ENCODE results near the gene SFXN5.

The SFXN5 gene

DNA sequence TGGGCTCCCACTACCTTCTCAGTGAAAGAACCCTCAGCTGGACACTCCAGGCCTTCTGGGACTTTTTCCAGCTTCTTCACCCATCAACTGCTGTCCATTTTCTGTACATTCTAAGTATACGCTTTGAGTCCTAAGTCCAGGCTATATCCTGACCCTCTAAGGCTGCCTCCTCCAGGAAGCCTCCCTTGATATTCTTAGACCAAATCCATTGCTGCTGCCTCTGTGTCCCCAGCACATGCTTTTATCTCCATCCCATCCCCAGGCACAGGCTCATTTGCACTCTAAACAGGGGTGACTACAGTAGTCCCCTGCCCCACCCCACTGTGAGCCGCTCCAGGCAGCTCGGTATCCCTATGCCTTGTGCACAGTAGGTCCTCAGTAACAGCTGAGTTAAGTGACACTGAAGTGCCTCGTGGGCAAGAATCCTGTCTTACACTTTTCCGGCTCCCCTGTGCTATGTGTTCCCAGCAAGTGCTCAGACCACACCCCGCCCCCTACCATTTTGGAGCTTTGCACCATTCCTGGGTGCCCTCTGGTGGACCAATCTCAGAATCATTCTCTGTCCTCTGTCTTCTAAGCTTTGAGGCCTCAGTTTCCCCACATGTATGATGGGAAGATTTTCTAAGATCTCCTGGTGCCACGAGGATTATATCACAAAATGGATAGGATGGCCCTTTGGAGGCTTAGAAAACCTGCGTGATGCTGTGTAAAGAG lies 119.2 kb downstream of the SFXN5 start:
- no peak for DNase-seq

DNA sequence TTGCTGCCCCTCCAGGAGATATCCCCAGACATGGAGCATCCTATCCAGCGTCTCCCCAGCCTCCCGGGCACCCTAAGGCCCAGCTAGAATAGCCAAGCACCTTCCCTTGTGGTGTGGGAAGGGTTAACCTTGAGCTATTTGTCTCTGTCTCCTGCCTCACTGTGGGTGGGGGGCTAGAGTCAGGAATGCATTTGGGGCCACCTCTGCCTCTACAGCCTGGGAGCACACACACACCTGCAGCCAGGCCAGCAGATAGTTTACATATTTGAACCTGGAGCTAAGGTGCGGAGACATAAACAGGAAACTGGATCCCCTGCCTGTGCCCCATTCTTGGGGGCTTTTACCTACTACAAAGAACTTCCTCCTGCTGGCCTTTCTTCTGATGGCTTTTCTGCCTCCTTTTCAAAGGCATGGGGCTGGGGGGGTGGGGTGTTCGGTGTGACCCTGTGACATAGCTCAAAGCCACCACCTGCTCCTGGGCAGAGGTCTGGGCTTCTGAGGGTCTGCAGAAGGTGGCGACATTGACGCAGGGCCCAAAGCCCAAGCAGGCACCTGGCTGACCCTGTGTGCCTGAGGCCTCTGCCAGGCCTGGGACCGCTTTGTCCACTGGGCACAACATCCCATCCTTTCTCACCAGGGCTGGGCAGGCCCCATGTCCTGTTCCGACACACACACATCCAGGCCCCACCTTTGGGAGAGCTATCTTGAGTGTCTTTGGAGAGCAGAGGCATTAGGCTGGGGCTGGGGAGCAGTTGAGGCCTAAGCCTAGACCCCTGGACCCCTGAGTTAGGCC lies 120.0 kb downstream of the SFXN5 start:
- no peak for DNase-seq

DNA sequence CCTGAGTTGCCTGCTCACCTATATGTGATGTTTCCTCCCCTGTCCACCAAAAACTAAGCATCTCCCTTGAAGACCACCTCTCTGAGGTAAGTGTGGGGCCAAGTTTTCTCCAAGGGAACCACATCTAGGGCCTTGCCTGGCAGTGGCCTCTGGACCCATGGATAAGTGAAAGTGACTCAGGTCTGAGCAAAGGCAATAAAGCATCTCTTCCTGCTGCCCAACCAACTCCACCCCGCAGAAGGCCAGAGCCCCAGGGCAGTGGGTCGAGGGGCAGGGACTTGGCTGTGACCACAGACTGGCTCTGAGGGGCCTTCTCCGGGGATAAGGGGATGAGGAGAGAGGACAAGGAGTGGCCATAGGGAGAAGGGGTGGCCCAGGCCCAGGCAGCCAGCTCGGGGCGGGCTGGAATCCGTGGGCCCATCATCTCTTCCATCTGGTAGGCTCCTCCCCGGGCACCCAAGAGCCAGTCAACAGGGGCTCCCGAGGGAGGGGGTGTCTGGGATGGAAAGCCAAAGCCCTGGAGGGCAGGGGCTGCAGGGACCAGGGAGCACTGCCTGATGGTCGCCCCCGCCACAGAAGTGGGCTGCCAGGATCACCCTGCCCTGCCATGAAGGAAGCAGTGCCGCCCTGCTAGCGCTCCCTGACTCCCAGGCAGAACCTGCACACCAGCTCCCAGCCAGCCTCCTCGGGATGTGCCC lies 120.8 kb downstream of the SFXN5 start:
- DNase-seq = no peak

DNA sequence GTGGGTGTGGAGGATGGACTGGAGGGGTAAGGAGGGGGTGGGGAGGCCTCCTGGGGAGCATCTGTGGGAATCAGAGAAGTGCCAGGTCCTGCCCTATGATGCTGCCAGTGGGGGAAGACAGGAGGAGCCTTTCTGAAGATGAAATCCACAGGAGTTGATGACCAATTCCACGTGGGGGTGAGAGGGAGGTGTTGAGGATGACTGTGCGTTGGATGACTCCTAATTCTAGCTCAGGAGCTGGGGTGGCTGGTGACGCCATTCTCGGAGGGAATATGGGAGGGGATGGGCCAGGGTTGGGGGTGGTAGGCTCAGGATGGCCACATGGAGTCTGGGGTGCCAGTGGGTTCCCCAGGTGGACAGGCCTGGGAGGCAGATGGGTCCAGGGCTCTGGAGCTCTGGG lies 121.9 kb downstream of the SFXN5 start:
- DNase-seq = no peak

DNA sequence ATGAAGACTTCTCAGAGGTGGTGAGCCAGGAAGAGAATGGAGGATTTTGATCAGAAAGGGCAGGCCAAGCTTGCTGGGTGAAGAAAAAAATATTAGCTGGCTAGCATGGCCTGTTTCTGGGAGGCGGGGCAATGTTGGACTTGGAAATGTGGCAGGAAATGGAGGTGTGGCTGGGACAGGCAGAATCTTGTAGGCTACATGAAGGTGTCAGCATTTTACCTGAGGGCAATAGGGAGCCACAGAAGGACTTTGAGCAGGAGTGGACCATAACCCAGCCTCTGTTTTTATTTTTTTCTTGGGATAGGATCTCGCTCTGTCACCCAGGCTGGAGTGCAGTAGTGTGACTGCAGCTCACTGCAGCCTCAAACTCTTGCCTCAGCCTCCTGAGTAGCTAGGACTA lies 122.5 kb downstream of the SFXN5 start:
- no peak for DNase-seq

DNA sequence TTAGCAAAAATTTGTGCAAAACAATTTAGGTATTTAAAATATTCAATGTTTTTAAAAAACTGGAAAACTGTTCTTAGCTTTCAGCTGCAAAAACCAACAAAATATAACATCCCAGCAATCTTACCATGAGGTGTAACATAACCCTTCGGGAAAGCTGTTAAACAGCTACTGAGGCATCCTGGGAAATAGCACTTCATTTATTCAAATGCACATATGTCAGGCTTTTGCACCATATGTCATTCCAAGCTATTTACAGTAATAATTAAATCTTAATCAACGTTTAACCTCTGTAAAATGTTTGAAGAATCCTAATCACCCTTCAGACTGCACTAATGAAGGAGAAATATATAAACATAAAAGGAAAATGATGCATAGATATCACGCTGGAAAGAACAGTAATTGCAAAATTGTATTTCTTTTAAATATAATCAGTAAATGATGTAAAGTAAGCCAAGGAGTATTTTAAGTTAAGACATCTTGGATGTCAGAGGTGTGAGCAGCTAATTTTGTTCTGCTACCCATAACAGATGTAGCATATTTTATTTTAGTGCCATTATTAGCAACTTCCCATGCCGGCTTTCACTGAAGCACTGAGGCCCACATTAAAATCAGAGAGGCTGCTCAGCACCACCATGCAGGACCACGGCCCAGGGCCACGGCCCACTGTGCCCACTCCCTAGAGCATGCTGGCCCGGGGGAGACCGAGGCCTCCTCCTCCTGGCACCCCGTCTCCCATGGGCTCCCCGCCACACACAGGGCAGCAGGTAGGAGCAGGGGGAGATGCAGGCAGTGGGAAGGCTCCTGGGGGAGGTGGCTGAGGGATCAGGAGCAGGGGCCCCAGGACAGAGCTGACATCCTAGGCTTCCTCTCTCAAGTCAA lies 123.3 kb downstream of the SFXN5 start:
- DNase-seq = no peak

DNA sequence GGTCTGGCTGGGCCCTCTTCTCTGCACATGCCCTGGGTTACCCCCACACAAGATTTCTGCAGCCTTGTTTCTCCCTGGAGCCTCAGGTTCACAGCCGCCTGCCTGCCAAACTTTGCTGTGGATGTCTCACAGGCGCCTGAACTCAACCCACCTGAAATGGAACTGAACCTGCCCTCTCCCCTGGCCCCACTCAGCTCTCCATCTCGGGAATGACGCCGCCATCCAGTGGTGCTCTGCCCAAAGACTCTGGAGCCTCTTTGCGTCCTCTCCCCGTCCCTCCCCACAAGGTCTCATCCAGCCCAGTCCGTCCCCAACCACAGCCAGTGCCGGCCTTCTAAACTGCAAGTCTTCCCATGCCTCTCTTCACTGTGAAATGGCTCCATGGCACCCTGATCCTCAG lies 125.0 kb downstream of the SFXN5 start:
- DNase-seq = no peak

DNA sequence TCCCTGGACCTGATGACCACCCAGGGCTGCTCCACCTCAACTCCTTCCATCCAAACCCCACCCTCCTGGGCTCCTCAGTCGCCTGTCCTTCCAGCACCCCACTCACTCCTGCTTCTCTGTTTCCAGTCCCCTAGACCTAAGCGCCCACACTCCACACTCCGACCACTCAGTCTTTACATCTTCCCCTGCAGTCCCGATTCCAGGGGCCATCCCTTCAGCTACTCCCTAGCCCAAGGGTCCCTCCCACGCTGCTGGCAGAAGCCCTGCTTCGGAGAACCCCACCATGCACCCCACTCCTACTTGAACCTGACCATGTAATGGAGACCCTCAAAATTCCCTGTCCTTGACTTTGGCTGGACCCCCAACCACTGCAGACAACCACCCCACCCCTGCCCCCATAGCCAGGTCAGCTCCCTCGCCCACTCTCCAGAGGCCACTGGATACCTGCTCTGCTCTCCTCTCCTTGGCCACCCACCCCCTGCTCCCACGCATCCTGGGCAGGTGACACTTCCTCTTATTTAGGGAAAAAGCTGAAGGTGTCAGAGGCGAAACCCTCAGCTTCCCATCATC lies 126.0 kb downstream of the SFXN5 start:
- no peak for DNase-seq

DNA sequence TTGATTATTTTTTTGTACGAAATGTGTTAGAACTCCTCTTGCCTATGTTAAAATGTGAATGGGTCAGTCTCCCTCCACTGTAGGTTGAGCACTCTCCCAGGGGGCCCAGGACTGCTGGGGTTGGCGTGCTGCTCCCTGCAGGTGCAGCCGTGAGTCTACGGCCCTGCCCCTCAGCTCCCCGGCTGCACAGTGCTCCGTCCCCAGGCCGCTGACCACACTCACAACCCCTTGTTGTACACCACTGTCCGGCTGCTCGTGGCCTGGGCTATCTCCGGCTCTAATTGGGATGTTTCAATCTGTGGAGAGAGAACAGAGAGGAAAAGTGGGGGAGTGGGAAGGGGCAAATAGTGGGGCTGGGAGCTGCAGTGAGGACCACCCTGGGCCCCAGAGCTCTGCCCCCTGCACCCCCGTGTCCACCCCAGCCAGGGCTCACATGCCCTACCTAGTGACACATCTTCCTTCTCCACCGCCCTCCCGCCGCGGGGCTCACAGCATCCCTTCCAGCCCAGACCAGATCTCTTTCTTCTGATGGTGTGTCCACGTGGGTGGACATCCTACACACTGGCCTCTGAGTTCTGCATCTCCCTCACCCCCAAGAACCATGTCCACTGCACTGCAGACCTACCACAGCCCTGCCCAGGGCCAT lies 126.6 kb downstream of the SFXN5 start:
- DNase-seq = no peak

DNA sequence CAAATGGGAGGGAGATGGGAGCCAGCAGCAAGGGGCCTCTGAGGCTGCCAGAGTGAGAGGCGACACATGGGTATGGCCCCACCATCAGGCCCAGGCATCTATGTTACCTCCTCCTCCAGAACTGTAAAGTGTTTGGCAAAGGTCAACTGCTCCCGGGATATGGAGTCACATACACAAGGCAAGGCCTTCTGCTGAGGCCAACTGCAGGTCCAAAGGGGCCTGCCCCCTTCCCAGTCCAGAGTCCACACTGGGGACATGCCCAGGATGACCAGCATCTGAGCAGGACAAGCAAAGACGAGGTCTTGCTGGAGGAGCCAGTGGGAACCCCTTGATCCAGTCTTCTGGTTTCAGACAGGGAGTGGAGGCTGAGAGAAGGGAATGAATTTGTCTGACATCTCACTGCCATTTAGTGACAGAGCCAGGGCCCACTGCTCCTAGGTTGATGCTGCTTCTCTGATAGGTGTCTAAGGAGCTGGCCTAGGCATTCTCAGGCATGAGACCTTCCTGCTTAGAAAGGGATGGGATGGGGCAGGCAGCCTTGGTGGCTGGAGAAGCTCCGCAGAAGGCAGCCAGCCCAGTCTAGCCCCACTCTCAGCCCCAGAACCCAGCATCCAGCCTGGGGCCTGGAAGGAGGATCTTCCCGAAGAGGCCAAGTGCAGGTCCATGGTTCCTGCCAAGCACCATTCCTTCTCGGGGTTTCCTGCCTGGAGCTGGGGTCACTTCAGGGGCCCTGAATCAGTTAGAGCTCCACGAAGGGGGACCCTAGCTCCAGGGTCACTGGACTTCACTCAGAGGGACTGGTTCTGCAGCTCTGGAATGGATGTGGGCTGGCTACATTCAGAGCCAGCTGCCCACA lies 127.7 kb downstream of the SFXN5 start:
- DNase-seq = no peak

DNA sequence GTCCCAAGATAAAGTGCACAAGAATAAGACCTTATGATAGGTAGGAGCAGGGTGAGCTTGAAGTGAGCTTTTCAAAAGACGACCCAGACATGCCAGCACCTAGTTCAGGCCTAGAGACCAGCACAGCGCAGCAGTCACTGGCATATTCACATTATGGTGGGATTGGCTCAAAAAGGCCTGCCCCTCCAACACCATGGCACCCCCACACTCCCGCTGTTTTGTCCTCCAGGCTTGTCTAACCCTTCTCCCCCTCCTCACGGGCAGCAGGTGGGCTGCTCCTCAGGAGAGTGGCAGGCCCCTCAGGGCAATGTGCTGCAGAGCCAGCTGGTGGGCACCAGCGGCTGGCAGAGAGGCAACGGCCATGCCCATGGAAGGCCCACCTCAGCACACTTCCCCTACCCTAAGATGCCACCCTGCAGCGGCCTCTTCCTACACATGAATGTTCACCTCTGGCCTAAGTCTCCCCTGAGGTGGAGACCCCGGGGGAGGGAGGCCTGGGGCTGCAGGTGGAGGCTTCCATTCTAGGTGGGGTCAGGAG lies 128.6 kb downstream of the SFXN5 start:
- no peak for DNase-seq

DNA sequence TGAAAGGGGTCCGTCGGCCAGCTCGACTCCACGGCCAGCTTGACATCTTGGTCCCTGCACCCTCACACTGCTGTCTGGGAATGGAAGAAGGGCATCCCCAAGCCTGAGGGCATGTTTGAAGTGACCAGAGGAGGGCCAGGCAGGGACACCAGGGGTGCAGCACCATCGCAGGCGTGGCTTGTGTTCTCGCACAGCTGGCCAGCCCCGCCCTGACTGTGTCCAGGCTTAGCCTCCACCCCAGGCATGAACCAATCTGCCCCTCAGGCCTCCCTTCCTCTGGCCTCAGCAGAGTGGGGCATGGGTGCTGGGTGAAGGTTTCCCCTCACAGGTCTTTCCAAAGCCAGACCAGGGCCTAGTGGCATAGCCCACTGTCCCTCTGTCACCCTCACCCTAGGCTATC lies 129.2 kb downstream of the SFXN5 start:
- DNase-seq = no peak

DNA sequence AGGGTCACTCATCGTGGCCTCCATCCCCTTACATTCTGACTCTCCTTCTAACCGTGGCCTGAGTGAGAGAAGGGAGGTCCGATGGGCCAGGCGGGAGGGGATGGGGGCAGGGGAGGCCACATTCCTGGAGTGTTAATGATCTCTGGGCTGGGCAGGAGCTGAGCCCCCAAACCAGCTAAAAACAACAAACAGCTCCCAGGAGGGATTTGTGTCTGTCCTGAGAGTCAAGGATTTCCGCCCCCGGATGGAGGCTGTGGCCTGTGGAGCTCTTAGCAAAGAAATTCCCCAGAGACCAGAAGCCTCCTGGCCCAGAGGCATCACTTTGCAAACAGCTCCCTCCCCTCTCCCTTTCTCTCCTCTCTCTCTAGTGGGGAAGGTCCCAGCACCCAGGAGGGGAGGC lies 130.7 kb downstream of the SFXN5 start:
- DNase-seq = no peak

DNA sequence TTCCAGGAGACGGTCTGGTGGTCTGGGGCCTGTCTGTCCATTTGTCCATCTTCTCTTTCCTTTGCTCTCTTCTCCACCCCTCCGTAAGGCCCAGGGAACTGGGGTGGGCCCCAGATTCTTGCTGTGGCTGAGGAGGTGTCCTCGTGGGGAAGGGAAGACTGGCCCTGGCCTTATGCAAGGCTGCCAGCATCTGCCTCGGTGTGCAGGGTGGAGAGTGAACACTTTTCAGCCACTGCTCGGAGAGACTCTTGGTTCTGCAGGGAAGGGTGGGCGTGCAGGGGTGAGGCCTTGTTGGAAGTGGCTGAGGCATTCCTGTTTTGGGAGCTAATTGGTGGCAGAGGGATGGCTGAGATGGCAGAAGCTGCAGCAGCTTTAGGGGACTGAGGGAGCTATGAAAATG lies 131.2 kb downstream of the SFXN5 start:
- DNase-seq = no peak

DNA sequence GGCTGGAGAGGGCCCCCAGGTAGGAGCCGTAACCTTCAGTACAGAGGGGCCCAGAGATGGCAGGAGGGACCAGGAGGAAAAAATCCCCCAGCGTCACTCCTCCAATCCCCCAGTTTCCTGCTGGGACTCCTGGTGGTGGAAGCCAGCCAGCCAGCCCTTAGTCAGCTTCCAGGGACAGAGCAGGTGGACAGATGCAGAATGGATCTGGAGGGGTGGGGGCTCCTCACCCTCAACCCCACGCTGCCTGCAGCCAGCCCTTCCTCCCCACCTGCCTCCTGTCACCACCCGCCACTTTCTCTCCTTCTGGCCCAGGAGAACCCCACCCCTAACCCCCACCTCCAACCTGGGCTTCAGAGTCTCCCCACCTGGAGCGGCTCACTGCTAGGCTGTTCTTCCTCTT lies 133.1 kb downstream of the SFXN5 start:
- no peak for DNase-seq

DNA sequence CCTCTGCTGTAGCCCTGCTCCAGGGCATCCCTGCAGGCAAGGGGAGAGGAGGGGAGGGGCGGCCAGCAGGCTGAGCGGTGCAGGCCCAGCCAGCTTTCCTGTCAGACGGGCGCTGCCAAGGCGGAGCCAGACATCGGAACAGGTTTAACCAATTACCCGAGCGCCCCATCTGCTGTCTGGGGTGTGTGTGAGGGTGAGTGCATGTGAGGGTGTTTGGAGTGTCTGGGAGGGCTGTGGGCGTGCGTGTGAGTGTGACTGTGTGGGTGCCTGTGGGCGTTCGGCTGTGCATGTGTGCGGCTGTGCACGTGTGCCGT lies 134.2 kb downstream of the SFXN5 start:
- DNase-seq = no peak

DNA sequence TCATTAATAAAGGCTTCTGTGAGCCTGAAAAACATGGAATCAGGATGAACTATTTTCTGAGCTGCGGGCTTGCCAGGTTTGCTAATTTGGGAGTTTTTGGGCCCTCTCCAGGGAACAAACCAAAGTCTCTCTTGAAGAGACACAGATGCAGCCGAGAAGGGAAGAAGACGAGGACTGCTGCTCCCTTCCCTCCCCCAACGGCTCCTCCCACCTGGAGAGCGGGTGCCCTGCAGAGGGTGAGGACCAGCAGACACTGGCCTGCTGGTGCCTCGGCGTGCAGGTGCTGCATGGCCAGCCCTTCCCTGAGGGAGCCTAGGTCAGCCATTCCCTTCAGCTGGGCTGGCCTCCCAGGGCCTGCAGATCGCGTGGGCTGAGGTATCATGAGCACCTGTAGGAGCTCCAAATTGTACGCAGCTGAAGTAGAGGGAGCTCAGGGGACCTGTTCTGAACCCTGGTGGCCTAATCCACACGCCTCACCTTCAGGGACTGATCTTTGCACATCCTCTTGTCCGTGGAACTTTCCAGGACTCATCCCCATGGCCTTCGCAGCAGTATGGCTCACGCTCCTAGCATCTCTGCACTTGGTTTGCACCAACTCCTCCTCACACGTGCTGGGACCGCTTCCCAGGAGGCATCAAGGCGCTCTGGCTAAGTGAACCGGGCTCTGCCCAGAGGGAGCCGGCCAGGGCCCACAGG lies 134.7 kb downstream of the SFXN5 start:
- no peak for DNase-seq

DNA sequence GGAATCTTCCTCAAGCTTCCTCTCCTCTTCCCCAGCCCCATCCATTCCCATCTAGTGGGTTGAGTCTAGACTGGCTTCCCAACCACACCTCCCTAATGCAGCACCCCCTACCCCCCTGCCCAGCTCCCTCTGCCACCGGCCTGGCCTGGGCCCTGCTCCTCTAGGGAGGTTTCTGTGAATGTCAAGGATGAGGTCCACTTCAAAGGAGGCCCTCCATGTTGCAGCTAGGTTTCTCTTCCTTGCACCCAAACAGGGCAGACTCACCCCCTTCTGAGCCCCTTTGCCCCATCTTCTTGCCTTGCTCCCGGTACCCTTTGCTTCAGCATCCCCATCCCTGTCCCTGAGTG lies 135.9 kb downstream of the SFXN5 start:
- DNase-seq = no peak

DNA sequence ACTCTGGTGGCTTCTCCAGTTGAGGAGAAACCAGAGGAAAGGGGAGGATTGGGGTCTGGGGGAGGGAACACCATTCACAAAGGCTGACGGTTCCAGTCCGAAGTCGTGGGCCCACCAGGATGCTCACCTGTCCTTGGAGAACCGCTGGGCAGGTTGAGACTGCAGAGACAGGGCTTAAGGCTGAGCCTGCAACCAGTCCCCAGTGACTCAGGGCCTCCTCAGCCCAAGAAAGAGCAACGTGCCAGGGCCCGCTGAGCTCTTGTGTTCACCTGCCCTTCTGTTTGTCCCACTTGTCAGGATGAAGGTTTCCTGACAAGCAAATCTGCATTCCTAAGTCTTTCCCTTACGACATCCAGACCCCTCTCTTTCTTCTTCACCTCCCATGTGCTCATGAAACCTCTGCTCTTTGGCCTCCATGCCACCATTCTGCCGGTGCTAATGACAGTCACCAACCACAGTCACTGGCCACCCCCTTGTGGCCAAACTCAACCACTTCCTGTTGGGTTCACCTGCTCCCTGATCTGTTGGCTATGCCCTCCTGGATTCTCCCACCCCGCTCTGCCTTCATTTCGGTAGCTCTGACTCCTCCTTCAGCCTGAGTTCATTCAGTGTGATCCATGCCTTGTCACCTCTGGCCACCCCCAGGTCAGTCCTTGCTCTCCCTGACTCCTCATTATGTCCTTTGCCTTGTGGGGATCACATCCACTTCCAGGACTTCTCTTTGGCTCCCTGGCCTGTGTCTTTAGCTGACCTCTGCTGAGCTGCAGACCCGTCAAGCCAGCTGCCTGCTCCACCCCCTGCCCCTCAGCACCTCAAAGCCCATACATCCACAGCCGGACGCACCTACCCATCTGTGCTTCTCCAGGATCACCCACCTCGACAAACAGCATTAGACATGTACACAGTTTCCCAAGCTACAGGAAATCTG lies 136.6 kb downstream of the SFXN5 start:
- DNase-seq = no peak

Measured in GDM1 (cell line).